Rectal smooth muscle tissue (tissue), 1 donor: Measurements from ENCODE around the gene PLEK.
"Not testable (repeated sequence)": the region's sequence is repeated elsewhere in the genome, so short reads cannot be mapped to it uniquely, and the experiment has no call there.

Experiments used
- H3K27ac ChIP-seq: one replicate; pipeline ENCODE4 v1.7.0; 2013; ENCODE audit warnings: low read depth, low read length, inconsistent platforms
- H3K27me3 ChIP-seq: one replicate; pipeline ENCODE4 v1.7.0; 2013; ENCODE audit warnings: low read length; ENCODE audit not compliant: control insufficient read depth, insufficient read depth
- H3K36me3 ChIP-seq: one replicate; pipeline ENCODE4 v1.7.0; 2013; ENCODE audit warnings: low read length; ENCODE audit not compliant: control insufficient read depth, insufficient read depth
- H3K4me1 ChIP-seq: one replicate; pipeline ENCODE4 v1.7.0; 2013; ENCODE audit warnings: low read length; ENCODE audit not compliant: control insufficient read depth, insufficient read depth
- H3K4me3 ChIP-seq: one replicate; pipeline ENCODE4 v1.7.0; 2013; ENCODE audit warnings: low read length
- H3K9ac ChIP-seq: one replicate; pipeline ENCODE4 v1.7.0; 2013; ENCODE audit warnings: low read length

The PLEK gene

DNA sequence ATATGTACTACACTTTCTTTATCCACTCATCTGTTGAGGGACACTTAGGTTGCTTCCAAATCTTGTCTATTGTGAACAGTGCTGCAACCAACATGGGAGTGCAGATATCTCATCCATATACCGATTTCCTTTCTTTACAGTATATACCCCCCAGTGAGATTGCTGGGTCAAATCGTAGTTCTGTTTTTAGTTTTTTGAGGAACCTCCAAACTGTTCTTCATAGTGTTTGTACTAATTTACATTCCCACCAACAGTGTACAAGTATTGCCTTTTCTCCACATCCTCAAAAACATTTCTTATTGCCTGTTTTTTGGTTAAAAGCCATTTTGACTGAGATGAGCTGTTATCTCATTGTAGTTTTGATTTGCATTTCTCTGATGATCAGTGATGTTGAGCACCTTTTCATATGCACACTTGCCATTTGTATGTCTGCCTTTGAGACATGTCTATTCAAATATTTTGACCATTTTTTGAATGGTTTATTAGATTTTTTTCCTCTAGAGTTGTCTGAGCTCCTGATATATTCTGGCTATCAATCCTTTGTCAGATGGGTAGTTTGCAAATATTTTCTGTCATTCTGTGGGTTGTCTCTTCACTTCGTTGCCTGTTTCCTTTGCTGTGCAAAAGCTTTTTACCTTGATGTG is 12.2 kb downstream of the PLEK start:
- Histone ChIP-seq H3K4me3 (no peak overlapping the region), H3K27ac (no peak overlapping the region), H3K27me3 (no peaks in the 10 kb centered on the region), H3K4me1 (no peaks in the 10 kb centered on the region), H3K36me3 (no peaks in the 10 kb centered on the region), H3K9ac (no peak overlapping the region)

DNA sequence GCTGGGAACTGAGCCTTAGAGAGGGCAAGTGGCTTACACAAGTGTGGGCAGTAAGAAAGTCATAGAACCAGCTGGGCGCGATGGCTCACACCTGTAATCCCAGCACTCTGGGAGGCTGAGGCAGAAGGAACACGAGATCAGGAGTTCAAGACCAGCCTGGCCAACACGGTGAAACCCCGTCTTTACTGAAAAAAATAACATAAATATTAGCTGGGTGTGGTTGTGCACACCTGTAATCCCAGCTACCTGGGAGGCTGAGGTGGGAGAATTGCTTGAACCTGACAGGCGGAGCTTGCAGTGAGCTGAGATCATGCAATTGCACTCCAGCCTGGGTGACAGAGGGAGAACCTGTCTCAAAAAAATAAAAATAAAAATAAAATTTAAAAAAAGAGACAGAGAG is 13.7 kb downstream of the PLEK start:
- not testable (repeated sequence) for H3K27ac ChIP-seq, H3K36me3 ChIP-seq, H3K27me3 ChIP-seq, H3K4me1 ChIP-seq, H3K4me3 ChIP-seq, H3K9ac ChIP-seq

DNA sequence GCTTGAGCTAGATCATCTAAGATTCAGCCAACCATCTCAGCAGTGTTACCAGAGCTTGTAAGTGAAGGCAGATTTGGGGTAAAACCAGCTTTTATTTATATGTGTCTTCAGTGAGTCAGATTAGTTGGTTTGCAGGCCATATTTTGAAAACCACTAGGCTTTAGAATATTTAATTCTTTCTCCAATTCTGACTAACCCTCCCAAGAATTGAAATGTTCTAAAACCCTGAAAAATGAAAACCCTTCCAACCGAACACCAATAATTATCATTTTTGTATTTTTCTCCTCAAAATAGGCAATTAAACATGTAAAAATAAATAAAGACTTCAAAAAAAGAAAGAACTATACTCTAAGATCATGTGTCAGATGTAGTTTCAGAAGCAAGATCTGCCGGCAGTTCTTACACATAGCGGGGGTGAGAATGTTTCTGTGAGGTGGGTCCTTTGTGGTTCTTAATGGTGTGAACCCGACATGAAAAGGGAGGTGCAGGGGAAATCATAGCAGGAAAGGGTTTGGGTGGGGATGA is 14.2 kb downstream of the PLEK start:
- no peak overlapping the region for H3K4me3 ChIP-seq
- H3K4me1 ChIP-seq = no peaks in the 10 kb centered on the region
- H3K27ac ChIP-seq = no peak overlapping the region
- H3K36me3 ChIP-seq = no peaks in the 10 kb centered on the region
- H3K9ac ChIP-seq = no peak overlapping the region
- no peaks in the 10 kb centered on the region for H3K27me3 ChIP-seq

DNA sequence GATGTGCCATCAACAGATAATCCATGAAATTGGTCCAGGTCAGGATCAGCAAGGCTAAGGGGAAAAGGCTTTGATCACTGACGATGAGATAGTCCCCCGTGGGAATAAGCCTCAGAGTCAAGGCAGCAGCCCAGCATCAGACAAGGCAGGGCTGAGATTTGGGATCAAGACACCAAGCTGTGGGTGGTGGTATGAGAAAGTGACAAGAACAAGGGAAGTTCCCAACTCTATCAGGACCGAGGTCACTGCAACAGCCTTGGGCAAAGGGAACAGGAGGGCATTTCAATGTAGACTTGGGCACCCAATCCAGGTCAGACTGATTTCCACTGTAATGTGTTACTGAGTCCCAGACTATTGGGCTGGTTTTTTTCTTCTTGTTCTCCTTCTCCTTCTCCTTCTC is 18.7 kb downstream of the PLEK start:
- H3K36me3 ChIP-seq = no peaks in the 10 kb centered on the region
- H3K27me3 ChIP-seq = no peaks in the 10 kb centered on the region
- H3K4me1 ChIP-seq = no peaks in the 10 kb centered on the region
- no peak overlapping the region for H3K27ac ChIP-seq
- H3K9ac ChIP-seq = no peak overlapping the region
- no peak overlapping the region for H3K4me3 ChIP-seq

DNA sequence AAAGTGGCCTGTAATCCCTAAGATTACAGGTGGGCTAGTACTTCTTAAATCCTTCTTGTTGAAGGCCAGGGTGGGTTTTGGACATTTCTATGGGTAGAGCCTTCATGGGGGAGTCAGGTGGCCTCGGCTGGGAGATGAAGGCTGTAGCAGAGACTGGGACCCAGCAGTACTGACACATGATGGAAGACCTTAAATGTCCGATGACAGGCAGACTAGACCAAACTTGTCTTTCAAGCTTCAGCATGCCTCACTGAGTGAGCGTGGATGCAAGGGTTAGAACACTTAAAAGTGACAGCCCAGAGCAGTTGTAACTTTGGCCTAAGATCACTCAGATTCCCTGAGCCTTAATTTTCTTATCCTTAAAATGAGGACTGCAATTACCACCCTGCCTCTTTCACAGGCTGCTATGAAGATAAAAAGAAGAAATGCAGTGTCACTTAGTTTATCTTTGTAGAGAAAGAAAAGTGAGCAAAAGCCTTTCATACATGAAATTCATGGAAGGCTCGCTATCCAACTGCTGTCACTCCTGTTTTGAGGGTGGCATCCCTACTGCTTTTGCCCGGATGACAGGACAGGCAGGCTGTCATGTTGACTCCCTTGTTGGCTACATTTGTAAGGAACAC is 19.5 kb downstream of the PLEK start:
- Histone ChIP-seq H3K27ac (no peak overlapping the region), H3K4me3 (no peak overlapping the region), H3K27me3 (no peaks in the 10 kb centered on the region), H3K9ac (no peak overlapping the region), H3K4me1 (no peaks in the 10 kb centered on the region), H3K36me3 (no peaks in the 10 kb centered on the region)

DNA sequence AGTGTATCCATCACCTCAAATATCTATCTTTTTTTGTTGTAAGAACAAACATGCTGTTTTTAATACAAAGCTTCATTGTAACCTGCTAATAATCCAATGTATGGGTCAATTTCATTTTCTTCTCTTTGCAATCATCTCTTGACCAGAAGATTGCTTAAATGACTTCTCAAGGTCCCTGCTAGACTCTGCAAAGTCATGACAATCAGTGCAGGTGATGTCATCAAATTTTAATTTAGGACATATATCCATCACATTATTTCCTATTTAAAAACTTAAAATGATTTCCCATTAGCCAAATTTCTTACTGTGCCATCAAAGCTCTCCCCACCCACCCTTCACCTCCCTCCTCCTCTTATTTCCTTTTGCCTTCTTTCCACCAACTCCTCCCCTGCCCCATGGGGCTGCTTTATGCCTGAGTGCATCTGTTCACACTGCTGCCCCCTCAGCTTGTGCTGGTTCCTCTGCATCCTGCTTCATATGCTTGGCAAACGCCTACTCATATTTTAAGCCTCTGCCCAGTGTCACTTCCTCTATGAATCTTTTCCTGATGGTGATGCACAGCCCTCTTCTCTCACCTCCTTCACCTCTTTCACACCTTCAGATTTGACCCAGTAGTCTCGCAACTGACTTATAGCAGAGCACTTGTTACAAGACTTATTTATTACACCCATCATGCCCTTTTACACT is 20.3 kb downstream of the PLEK start:
- Histone ChIP-seq H3K36me3 (no peaks in the 10 kb centered on the region), H3K27ac (no peak overlapping the region)

DNA sequence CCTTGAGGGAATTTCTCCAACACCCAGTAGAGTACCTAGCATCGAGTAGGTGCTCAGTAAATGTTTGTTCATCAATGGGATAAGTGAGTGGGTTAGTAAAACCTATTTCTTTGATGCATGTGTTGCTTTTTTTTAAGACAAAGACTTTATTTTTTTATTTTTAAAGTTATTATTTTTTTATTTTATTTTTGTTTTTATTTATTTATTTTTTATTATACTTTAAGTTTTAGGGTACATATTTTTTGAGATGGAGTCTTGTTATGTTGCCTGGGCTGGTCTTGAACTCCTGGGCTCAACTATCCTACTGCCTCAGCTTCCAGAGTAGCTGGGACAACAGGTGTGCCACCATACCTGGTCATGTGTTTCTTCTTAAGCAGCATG is 20.8 kb downstream of the PLEK start:
- Histone ChIP-seq H3K36me3 (no peaks in the 10 kb centered on the region), H3K27ac (no peak overlapping the region), H3K4me3 (no peak overlapping the region), H3K9ac (no peak overlapping the region), H3K4me1 (no peaks in the 10 kb centered on the region), H3K27me3 (no peaks in the 10 kb centered on the region)

More for the DNA sequence above, 20.3 kb downstream of the PLEK start:
- no peak overlapping the region for H3K4me3 ChIP-seq
- no peaks in the 10 kb centered on the region for H3K4me1 ChIP-seq
- no peak overlapping the region for H3K9ac ChIP-seq
- no peaks in the 10 kb centered on the region for H3K27me3 ChIP-seq

DNA sequence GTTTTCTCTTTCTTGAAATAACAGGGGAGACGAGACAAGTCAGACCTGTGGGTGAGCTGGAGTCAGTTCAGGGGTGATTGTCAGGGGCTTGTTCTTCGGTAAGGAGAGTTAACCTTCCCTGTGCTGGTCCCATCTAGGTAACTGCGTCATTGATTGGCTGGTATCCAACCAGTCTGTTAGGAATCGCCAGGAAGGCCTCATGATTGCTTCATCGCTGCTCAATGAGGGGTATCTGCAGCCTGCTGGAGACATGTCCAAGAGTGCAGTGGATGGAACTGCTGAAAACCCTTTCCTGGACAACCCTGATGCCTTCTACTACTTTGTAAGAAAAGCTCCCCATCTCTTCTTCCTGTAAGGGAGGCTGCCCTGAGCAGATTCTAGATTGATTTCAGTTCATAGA is 21.3 kb downstream of the PLEK start:
- no peaks in the 10 kb centered on the region for H3K4me1 ChIP-seq
- H3K9ac ChIP-seq = no peak overlapping the region
- H3K36me3 ChIP-seq = no peaks in the 10 kb centered on the region
- H3K27ac ChIP-seq = no peak overlapping the region
- H3K27me3 ChIP-seq = no peaks in the 10 kb centered on the region
- no peak overlapping the region for H3K4me3 ChIP-seq

DNA sequence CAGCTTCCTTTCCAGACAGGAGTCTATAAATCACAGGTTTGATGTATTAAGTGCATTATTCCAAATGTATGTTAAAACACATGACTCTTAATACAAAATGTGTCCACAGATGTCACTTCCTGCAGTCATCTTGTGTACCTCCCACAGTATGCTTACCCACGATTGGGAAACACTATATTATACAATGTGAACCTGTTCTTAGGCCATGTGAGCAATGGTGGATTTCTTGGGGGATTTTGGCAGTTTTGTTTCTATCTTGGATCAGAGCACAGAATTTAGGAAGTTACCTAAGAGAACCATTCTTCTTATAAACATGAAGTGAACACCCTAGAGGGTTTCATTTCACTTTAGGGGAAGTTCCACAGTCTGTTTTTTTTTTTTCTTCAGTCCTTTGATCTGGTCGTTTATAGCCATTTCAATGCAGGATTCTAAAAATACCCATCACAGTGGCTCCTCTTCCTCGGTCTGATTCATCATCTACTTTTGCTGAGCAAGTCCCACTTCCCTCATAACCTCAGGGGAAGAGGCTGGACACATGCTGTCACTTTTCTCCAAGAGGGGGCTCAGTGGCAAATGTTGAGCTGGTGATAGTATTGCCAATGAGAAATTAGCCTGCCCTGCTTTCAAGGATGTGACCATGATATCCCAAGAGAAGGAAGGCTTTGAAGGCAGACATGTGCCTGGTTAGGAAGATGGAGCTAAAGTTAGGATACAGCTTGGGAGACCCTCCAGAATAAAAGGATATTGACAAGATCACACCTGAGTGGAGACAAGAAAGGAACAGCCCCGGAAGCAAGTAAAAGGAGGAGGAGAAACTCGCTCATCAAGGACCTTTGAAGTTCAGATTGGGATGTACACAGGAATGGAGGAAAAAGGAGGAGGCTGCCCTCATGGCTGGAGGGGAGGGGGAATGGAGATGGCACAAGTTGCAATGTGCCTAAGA is 22.6 kb downstream of the PLEK start:
- no peak overlapping the region for H3K27ac ChIP-seq
- H3K4me3 ChIP-seq = no peak overlapping the region
- no peak overlapping the region for H3K9ac ChIP-seq
- H3K27me3 ChIP-seq = no peaks in the 10 kb centered on the region
- no peaks in the 10 kb centered on the region for H3K4me1 ChIP-seq
- no peaks in the 10 kb centered on the region for H3K36me3 ChIP-seq

DNA sequence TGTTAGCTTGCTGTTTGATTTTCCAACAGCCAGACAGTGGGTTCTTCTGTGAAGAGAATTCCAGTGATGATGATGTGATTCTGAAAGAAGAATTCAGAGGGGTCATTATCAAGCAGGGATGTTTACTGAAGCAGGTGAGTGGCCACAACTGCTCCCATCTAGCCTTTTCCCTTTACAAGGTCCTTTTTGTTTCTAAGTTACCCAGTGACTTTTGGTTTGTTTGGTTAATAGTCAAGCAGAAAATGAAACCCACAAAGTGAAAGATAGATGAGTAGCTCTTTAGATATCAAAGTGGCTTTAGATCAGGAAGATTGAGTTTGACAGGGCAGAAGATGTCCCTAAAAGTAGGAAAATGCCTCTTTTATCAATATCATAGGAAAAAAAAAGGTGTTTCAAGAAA is 23.3 kb downstream of the PLEK start:
- Histone ChIP-seq H3K9ac (no peak overlapping the region), H3K27ac (no peak overlapping the region)

DNA sequence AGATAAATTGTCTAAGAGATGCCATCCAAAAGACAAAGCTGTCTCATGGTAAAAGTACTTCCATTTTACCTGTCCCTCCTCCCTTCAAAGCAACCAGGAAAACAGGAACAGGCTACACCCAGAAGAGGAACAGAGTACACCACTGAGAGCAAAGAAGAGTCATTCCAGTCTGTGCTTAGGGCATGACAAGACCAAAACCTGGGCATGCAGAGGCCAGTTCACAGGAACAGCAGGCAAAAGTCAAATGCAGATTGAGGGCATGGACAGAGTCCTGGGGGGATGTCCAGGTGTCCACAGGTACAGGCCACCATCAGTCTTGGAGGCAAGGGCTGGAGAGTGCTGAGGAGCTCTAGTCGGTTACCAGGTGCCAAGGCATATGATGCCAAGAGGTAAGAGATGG is 23.7 kb downstream of the PLEK start:
- Histone ChIP-seq H3K27ac (no peak overlapping the region), H3K36me3 (no peaks in the 10 kb centered on the region), H3K9ac (no peak overlapping the region), H3K27me3 (no peaks in the 10 kb centered on the region), H3K4me1 (no peaks in the 10 kb centered on the region), H3K4me3 (no peak overlapping the region)

More for the DNA sequence above, 23.3 kb downstream of the PLEK start:
- Histone ChIP-seq H3K4me1 (no peaks in the 10 kb centered on the region), H3K27me3 (no peaks in the 10 kb centered on the region), H3K36me3 (no peaks in the 10 kb centered on the region), H3K4me3 (no peak overlapping the region)

DNA sequence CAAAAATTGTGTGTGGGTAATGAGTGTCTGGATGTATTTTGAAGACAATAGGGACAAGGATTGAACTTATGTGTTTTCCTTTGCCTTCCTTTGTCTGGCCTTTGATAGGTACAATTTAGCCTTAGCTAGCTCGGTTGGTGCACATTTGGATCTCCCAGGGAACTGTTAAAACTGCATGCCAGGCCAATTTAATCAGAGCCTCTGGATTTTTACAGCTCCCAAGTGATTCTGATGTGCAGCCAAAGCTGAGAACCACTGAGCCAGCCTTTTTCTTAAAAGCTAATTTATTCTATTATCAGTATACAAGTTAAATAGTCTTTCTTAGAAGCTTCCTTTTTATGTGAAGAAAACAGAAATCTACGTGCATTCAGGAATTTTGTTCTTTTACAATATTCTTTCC is 25.0 kb downstream of the PLEK start:
- H3K36me3 ChIP-seq = no peaks in the 10 kb centered on the region
- no peak overlapping the region for H3K4me3 ChIP-seq
- H3K27ac ChIP-seq = no peak overlapping the region
- H3K9ac ChIP-seq = no peak overlapping the region
- H3K4me1 ChIP-seq = no peaks in the 10 kb centered on the region
- no peaks in the 10 kb centered on the region for H3K27me3 ChIP-seq
